AG08396 (cell line): ENCODE data around the gene CPN2.

Experiments
- DNase-seq: peaks from one replicate; pipeline ENCODE4 v3.0.0; 2012; ENCODE audit warnings: low spot score, mixed read lengths

Gene CPN2

DNA sequence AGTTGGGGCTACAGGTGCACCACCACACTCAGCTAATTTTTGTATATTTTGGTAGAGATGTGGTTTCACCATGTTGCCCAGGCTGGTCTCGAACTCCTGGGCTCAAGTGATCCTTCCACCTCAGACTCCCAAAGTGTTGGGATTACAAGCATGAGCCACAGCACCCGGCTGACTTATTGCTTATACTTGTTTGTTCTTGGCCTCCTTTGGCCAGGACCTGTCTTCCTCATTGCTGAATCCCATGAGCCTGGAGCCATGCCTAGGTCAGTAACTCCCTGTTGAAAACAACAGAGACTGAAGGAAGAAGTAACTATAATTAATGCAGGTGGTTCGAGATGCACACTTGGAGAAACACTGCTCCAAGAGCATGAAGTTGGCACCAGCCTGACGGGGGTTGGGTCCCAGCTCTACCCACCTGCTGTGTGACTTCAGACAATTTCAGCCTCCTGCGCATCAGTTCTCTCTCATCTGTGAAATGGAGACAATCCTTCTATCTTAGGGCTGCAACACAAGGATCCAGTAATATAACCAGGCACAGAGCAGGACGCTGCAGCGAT is 38.9 kb downstream of the CPN2 start:
- DNase-seq, result no peak

DNA sequence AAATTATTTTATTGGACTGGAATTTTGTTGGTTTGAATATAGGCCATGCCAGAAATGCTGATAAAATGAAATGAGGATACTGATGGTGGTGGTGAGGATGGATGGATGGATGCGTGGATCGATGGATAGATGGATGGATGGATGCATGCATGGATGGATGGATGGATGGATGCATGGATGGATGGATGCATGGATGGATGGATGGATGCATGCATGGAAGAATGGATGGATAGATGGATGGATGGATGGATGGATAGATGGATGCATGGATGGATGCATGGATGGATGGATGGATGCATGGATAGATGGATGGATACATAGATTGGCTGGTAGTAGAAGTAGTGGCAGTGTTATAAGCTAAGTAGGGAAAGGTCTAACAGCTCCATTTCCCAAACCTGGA is 40.1 kb downstream of the CPN2 start:
- DNase-seq, result no peak

DNA sequence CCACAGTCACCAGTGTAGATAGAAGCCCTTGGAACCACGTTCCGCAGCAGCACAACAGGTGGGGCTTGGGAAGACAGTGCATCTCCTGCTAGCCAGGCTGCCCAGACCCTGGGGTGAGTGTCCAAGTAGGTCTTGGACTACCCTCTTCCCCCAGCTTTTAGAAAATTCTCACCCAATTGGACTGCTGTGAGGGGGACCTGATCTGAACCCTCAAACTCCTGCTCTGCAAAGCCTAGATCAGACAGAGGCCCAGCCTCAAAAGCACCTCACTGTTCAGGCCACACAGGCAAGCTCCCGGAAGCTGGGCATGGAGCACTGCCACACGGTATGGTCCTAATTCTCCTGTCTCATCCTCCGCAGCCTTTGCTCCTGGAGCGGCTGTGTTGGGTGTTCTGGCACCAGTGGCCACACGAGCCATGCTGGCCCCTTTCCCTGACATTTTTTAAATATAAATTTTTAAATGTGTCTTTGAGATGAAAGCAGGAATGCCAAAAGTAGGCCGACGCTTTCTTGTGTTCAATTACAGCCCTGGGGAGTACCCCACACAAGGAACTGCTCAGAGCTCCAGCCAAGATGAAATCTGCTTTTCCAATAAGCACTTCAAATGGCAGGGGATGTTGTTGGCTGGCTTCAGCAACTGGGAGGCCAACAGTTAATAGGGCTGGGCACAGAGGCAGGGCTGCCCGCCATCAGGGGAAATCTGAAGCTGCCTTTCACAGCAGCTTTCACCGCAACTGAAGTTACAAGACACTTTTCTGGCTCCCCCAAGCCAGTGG is 40.9 kb downstream of the CPN2 start:
- no peak for DNase-seq

DNA sequence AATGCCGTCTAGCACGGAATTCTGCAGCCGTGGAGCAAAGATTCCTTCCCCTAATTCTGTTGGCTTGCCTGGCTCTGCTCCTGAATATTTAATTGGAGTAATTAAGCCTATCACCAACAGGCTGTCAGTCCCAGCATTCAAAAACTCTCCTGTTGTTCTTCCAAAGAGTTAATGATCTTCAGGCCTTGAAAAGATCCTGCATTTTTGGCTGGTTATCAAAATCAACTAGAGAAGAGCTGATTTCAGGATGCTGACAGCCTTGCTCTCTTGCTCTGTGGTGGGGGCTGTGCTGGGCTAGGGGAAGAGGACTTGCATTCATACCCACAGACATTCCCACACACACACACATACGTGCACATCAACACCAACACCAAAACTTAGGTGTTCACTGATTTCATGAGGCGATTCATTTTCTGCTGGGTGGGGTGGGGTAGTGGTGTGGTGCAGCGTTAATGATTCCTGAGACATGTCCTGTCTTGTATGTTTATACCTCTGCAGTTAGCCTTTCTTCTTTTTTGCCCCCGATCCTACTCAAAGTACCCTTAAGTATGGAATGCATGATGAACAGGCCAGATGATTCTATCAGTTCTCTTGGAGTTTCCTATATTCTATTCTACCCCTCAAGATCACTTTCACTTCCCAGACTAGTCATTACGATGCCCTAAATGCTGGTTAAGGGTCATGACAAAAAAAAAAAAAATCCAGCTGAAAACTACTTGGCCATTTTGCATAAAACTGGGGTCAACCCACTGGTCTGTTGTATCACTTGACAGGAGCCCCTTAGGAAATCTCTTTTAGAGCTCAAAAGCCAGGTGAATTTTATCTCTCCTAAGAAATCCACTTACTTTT is 42.3 kb downstream of the CPN2 start:
- no peak for DNase-seq

DNA sequence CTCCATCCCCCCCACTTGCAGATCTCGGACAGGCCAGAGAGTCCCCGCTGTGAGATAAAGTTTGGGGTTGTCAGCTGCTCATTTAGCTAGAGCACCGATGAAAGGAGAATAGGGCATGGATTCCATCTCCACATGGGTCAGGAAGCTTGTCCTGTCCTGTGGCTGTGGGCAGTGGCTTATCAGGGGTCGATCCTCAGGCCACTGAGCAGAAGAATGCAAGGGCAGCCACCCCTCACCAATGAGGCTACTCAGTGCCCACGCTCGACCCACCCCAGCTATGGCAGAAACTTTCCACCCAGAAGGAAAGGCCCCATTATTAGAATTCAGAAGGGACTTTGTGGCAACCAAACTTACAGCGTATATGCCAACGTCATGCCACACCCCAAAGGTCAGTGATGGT is 43.3 kb downstream of the CPN2 start:
- DNase-seq, result no peak

DNA sequence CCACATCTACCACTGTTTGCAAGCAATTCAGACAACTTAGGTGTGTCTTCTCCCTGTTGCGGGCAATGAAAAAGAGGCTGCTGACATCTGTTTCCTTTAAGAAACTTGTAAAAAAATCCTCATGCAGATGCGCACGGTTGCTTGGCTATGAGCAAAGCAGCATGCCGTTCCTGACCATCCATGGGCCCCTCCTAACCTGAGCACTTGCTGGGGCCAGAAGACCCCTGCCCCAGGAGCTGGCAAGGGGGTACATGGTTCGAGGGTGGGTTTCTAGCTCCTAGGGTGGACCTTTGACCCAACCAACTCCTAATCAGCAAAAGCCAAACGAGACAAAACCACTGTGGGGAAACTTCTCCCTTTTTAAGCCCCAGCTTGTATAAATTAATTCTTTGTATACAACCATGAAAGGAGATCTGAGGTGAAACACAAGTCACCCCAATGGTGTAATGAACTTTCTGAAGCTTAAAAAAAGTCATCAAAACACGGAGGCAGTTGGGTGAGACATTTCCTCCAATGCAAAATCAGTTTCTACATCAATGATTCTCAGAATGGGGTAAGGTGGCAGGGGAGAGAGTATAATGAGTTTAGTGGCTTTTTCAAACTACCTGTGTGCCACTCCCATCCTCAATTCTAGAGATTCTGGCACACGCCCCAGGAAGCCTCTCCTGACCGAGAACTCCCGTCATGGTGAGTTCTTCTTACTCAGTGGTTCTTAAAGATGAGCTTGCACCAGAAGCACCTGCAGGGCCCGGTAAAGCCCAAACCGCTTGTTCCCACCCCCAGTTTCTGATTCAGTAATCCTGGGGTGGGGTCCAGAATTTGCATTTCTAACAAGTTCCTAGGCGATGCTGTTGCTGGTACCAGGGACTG is 44.1 kb downstream of the CPN2 start:
- DNase-seq, result no peak

DNA sequence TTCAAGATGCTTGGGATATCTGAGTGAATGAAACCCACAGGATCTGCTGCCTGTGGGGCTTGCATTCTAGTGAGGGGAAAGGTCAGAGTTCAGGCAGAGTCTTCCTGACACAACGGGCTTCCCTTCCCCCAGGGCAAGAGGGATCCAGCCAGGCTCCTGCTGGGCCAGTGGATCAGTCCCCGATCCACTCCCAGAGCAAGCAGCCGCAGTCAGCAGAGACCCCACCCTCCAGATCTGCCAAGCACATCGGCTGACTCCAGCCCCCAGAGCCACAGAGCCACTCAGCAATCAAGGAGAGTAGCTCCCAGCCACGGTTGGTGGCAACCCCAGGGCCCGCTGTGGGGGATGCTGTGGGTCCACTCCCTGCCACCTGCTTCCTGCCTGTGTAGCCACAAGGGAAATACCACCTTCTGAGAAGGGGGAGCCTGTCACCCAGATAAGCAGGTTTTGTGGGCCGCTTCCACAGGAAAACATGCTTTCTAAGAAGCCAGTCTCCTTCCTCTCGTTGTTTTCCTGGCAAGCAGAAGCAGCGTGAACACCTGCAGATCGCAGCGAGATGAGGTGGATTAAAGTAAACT is 44.9 kb downstream of the CPN2 start:
- DNase-seq, result no peak

DNA sequence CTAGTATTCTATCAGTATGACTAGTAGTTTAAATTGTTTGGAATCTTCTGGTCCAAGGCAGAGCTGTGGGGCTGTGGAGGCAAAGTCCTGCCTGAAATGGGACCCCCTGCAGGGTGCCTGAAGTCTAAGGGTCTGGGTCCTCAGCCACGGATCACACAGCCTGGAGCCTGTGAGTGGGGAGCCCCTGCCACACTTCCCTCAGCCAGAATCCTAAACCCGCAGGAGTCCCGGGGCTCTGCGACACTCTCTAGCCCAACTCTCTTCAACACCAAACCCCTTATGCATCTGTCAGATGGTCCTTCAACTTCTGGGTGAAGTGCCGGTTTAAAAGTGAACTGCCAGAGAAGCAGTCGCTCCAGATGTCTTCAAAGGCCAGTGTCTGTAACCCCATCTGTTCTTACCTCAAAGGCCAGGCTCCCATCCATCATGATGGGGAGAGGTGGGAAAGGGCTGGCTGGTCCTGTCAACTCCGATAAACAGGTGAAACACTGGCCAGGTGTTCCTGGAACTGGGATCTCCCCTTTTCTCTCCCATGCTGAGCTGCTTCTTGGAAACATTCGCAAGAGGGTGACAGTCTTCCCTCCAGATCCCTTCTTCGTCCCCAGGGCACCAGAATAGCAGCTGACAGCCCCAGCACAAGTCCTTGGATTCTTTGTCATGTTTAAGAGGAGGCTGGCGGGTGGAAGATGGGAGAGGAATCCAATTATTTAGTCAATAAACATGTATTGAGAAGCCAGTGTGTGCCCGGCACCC is 45.6 kb downstream of the CPN2 start:
- DNase-seq, result no peak

DNA sequence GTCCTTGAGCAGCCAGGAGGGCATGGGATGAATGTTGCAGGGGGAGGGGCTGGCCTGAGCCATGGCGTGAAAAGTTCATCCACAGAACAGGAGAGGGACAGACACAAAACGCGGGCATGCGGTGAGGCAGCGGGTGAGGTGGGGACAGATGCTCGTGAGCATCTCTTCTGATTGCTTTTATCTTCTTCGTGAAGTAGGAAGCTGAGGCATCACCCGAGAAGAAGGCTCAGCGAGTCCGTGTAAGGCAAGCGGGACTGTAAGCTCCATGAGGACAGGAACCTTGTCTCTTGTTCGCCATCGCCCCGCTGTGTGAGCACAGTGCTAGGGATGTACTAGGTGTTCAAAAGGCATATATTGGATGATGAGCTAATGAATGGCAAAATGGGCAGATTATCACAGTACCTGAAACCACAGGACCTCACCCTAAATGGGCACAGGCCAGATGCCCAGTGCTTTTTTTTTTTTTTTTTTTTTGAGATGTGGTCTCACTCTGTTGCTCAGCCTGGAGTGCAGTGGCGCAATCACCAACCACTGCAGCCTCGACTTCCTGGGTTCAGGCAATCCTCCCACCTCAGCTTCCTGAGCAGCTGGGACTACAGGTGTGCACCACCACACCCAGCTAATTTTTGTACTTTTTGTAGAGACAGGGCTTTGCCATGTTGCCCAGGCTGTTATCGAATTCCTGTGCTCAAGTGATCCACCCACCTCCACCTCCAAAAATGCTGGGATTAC is 46.8 kb downstream of the CPN2 start:
- no peak for DNase-seq

DNA sequence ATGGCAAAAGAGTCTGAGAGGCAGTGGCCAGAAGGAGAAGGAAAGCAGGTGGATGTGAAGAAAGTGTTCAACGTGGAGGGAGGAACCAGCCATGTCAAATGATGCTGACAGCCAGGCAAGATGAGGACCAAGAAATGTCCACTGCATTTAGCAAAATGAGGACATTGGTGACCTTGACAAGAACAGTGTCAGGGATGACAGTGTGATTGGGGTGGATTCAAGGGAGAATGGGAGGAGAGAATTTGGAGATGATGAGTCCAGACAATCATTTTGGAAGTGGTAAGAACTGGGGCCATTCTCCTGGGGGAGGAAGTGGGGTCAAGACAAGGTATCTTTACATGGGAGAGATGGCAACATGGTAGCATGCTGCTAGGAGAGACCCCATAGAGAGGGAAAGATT is 47.4 kb downstream of the CPN2 start:
- no peak for DNase-seq

DNA sequence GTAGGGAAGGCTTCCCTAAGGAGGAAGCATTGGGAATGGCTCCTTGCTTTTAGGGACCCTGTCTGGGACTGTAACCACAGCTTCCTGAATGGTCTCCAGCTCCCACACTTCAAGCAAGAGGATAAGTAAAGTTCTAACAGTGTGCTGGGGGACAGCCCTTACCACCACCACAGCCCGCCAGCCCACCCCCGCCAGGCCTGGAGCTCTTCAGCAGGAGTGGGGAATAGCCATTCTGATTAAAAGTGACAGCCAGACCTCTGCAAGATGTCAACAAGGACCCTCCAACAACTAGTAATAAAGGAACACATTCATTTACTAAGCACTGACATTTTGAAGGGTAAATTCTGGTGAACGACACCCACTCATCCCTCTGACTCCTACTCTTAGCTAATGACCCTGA is 49.4 kb downstream of the CPN2 start:
- no peak for DNase-seq

DNA sequence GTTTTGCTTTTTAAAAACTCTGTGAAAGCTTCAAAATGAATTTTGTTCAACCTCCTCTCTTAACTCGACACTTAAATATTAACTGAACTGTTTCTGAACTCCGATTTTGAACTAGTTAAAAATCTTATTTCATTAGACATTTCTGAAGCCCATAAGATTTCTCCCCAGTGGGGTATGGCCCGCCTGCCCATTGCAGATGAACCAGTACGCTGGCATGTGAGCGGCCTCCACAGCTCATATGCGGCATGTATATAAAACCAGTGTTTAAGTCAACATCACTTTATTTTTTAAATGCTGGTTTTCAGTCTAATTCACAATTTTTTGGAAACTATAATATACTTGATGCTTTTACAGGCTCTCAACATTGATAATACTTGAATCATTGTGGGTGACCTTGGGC is 50.2 kb downstream of the CPN2 start:
- DNase-seq, result no peak

DNA sequence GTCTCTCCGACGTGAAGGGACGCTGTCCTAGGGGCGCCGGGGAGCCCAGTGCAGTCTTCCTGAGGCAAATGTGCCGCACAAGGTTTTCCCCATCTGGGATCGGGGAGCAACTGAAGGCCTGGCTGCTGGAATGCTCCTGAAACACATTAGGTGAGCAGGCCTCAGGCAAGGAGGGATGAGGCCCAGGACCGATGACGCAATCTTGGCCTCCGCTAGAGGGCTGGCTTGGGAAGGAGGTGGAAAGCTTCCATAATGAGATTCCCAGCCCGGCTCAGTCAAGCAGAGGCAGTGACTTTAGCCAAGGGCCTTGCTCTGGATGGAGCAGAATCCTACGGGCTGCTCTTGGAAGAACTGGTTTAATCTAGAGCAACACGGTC is 50.8 kb downstream of the CPN2 start:
- DNase-seq, result no peak

DNA sequence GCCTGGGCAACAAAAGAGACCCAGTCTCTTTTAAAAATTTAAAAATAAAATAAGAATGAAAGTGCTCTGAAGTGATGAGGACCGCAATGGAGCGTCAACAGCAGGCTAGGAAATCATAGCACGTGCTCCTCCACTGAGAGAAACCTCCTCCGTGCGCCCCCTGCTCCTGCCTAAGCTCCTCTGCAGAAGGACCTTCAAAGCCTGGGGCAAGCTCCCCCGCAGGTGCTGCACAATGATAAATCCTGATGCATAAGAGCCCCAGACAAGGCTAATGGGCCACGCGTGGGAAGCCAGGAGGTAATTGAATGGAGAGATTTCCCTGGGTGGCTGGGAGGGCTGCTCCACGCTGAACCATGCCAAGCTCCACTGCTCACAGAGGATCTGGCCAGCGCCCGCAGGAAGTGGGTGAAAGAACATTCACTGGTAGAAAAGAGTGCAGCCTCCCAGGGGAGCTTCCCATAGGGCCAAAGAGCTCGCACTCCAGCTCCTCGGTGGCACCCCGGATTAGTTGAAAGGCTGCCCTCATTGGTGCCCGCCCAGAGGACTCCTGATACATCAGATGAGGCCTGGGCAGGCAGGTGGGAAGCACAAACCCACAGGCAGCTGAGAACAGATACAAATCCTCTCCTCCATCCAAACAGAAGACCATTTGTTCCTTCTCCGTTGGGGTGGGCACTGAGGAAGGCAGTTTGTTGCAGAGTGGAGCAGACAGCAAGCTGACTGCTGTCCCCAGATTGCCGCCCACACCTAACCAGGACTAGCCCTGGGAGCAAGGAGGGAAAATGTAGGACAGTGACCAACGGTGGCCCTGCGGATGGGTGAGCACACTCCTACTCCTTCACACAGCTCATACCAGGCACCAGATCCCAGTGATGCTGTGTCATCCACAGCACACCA is 52.5 kb downstream of the CPN2 start:
- DNase-seq, result no peak

DNA sequence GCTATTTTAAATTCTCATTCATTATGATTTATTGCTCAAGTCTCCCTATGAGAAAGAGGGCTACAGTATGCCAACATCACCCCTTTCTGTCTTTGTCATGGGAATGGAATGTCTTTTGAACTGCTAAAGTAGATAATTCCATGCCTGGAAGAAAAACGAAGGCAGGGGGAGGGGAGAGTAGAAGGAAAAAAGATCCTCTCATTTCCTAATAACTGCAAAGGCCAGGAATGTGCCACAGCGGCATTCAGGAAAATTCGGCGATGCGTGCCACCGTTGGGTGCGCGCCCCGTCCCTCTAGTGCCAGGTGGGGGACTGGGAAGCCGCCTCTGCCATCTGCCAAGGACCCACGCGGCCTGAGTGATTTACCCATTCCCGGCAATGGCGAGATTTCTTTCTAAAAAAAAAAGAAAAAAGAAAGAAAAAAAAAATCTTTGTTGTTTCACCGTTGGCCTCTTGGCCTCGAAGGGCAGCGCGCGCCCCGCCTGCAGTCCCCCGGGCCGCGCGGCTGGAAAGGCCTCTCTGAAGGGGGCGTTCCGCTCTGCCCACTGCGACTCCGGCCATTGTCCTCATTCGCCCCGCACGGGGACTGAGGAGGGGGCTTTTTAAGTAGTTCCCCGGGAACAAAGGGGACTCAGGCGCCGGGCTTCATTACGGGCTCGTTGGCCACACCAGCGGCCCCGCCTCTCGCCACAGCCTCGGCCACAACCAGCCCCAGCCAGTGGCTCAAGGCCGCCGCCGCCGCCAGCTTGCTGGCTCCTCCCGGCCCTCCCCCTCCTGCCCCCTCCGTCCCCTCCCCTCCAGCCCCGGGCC is 54.5 kb downstream of the CPN2 start:
- DNase-seq, result peak; percentile 76

DNA sequence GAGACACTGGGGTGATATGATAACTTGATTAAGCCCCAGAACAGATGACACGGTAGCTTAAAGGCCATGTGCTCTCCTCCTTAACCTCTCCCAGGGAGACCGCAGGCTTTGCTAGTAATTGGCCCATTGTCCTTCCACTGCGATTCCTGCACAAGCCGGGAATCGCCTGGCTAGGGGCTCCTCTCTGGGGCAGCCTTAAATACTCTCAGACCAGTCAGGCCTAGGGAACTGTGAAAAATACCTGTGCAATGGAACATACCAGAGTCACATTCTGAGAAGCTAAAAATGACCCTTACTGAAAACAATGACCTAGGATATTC is 56.3 kb downstream of the CPN2 start:
- DNase-seq, result no peak

DNA sequence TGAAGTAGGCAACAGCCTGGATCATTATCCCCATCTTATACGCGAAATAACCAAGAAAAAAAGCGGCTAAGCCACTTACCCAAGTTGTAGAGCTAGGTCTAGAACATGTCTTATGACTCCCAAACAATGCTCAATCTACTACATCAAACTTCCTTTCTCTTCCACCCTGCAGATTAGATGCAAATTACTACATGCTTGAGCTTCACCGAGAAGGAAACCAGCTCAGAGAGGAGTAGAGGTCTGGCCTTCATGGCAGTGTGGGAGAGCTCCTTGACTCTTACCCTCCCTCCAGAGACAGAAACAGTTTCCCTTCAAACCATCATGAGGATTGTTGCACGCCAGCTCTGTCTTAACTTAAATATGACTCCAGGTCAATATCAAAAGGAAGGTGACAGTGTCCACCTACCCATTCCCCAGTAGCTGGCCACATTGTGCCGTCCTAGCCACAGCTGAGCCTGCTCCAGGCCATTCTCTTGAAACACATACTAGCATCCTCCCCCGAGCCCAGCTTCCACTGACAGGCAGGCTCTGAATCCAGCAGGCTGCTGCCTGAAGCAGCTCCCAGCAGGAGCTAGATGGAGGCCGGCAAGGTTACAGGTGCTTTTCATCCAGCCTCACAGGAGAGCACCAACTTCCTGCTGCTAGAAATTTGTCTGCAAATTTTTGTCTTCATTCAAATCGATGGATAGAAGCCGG is 56.8 kb downstream of the CPN2 start:
- DNase-seq, result no peak

DNA sequence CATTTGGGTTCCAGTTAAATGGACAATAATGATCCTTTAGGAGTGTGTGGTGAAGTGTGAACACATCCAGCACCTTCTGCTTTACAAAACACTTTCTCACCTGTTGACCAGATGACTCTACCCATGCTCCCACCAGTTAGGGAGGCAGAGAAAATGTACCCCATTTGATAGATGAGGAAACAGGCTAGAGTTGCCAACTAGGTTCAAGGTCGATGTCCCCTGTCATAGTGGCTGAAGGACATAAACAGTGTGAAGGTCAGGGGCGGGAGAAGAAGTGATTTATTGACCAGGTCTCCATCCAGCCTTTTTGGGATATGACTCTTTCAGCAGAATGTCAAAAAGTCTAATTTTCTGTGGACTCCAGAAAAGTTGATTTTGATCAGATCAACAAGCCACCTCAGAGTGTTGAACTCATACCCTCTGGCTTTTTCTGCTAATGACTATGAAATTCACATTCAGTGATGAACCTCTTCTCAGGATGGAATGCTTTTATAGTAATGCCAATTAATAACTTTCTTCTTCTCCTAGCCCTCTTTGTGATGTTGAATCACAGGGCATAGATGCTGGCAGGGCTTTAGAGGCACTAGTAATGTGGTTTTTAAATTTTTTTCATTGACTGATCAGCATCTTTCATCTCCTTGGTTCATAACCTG is 57.5 kb downstream of the CPN2 start:
- no peak for DNase-seq
